GM12892 (cell line): Measurements from ENCODE around the gene HSFX3.
"Not testable (repeated sequence)": the region's sequence is repeated elsewhere in the genome, so short reads cannot be mapped to it uniquely, and the experiment has no call there.

ENCODE experiments used
- POLR2A ChIP-seq: IDR thresholded peaks from 2 replicates; pipeline ENCODE4 v1.6.1; 2011; ENCODE audit warnings: low read depth, low read length, control low read depth
- POLR2AphosphoS5 ChIP-seq: IDR thresholded peaks from 2 replicates; pipeline ENCODE4 v1.6.1; 2011; ENCODE audit warnings: low read depth, low read length, control low read depth
- TAF1 ChIP-seq: IDR thresholded peaks from 2 replicates; pipeline ENCODE4 v1.6.1; 2011; ENCODE audit warnings: low read depth, mild to moderate bottlenecking, control low read depth, low read length, borderline replicate concordance

GRCh38 chrX:149526318-149527033, 23.2 kb downstream of the HSFX3 start:
- TF ChIP-seq POLR2AphosphoS5, POLR2A, TAF1: not testable (repeated sequence)
